Neural cell (in vitro differentiated cells): ENCODE measurements around the gene OBP2A.

ENCODE experiments used
- CTCF ChIP-seq: fragments of 450-650 bp; IDR thresholded peaks from 2 replicates; pipeline ENCODE4 v1.5.1; 2014; ENCODE audit warnings: antibody characterized with exemption, mild to moderate bottlenecking, moderate library complexity; ENCODE audit not compliant: poor library complexity, severe bottlenecking
- EZH2 ChIP-seq: fragments of 200-600, 300-800 bp; shearing (Covaris generic), sonication (generic); IDR thresholded peaks from 2 replicates; pipeline ENCODE4 v1.6.1; 2014; ENCODE audit warnings: antibody characterized with exemption, low read length, borderline replicate concordance, mild to moderate bottlenecking; ENCODE audit not compliant: insufficient read depth, poor library complexity, severe bottlenecking
- RAD21 ChIP-seq: fragments of 450-650 bp; conservative IDR thresholded peaks from 2 replicates; pipeline ENCODE4 v1.6.1; 2014; ENCODE audit warnings: antibody characterized with exemption, mild to moderate bottlenecking, moderate library complexity

- no peak for TF ChIP-seq EZH2
- no peak for TF ChIP-seq CTCF
- no peak for TF ChIP-seq RAD21
Measured at GRCh38 chr9:135502168-135502872, 43.6 kb upstream of the OBP2A start.
